K562 (cell line): ENCODE results near the gene WT1. TPM values are rescaled to one million over a fixed set of nuclear protein-coding genes. Genes with fewer than 3 reads are reported as not detected.

Experiments used
- ATAC-seq: fragments of 200-7000 bp; cut with Tn5 transposase; 3 replicates; pipeline ENCODE4 v1.9.1; 2020; ENCODE audit warnings: moderate library complexity
- BruUV-seq: library from RNA; stranded (reverse); fragments of 400-500 nt; replicated peaks from 2 replicates; lab custom pipeline; 2021; lab: Mats Ljungman, UMichigan
- CTCF ChIA-PET: fragments of 300-600 bp; formaldehyde crosslinking; extraction: SDS; loops from one replicate; lab custom pipeline; 2021; ENCODE audit warnings: low intra/inter-chr PET ratio; lab: Yijun Ruan, JAX
- POLR2A ChIA-PET: fragments of 300-600, 350-650 bp; sonication (Branson Sonifier 250); formaldehyde crosslinking; extraction: SDS; loops from one replicate; lab custom pipeline; 2021; ENCODE audit warnings: antibody characterized with exemption, inconsistent platforms; lab: Yijun Ruan, JAX
- DNase-seq, 4 experiments: peaks; one replicate each; pipeline versions ENCODE4 v3.0.0 to v3.0.0-alpha.2; 2011 to 2018; ENCODE audit warnings: low spot score in 3 of 4, mixed read lengths in 3 of 4; ENCODE audit errors: extremely low read depth in 1 of 4
- FAIRE-seq: peaks from 2 replicates; lab custom pipeline; 2011; peaks lifted over from hg19 to GRCh38; lab: Jason Lieb, UNC
- H2AFZ ChIP-seq: 2 replicates; pipeline ENCODE4 v1.6.0; 2011; ENCODE audit warnings: low read depth, low read length, control low read depth, inconsistent platforms
- H3K27ac ChIP-seq: fragments of 200-600 bp; 3 replicates; pipeline ENCODE4 v1.8.0; 2011; ENCODE audit warnings: low read depth, mild to moderate bottlenecking, control low read depth, inconsistent platforms, low read length, moderate library complexity, mixed read lengths; ENCODE audit errors: extremely low read depth
- H3K27me3 ChIP-seq, 2 experiments: fragments of 300-600 bp in 1 of 2; 2 replicates in 1 of 2; 3 replicates in 1 of 2; pipeline versions ENCODE4 v1.6.0 to v1.8.0; 2011; ENCODE audit warnings: inconsistent platforms in 2 of 2, low read length in 2 of 2, mild to moderate bottlenecking in 1 of 2, mixed read lengths in 1 of 2, moderate library complexity in 1 of 2; ENCODE audit not compliant: control insufficient read depth in 2 of 2, insufficient read depth in 2 of 2
- H3K36me3 ChIP-seq: fragments of 300-600 bp; 3 replicates; pipeline ENCODE4 v1.8.0; 2011; ENCODE audit warnings: mild to moderate bottlenecking, low read length, inconsistent platforms; ENCODE audit not compliant: control insufficient read depth, insufficient read depth
- H3K4me1 ChIP-seq, 2 experiments: fragments of 200-600 bp in 1 of 2; replicated peaks in 1 of 2; 2 replicates in 1 of 2; 3 replicates in 1 of 2; pipeline versions ENCODE4 v1.5.1 to v1.8.0; 2011; ENCODE audit warnings: inconsistent platforms in 2 of 2, low read length in 2 of 2, mild to moderate bottlenecking in 1 of 2, mixed read lengths in 1 of 2, moderate library complexity in 1 of 2; ENCODE audit not compliant: control insufficient read depth in 2 of 2, insufficient read depth in 2 of 2
- H3K4me2 ChIP-seq: 2 replicates; pipeline ENCODE4 v1.6.1; 2011; ENCODE audit warnings: low read length, control low read depth, inconsistent platforms, mixed read lengths; ENCODE audit not compliant: insufficient read depth
- H3K4me3 ChIP-seq: fragments of 200-600 bp; sonication (generic), shearing (Covaris generic); 2 replicates; pipeline ENCODE4 v1.5.1; 2016; ENCODE audit warnings: control low read depth, inconsistent platforms
- H3K79me2 ChIP-seq: fragments of 200-600 bp; 3 replicates; pipeline ENCODE4 v1.8.0; 2011; ENCODE audit warnings: low read length, inconsistent platforms; ENCODE audit not compliant: control insufficient read depth, insufficient read depth
- H3K9ac ChIP-seq, 2 experiments: 2 replicates each; pipeline versions ENCODE4 v1.6.0 to v1.6.1; 2011; ENCODE audit warnings: low read depth in 2 of 2, low read length in 2 of 2, control low read depth in 1 of 2, inconsistent platforms in 1 of 2, mild to moderate bottlenecking in 1 of 2, mixed read lengths in 1 of 2; ENCODE audit not compliant: insufficient read depth in 1 of 2
- H3K9me1 ChIP-seq: one replicate; pipeline ENCODE4 v1.6.0; 2011; ENCODE audit warnings: inconsistent platforms, mild to moderate bottlenecking, low read length, moderate library complexity; ENCODE audit not compliant: control insufficient read depth, insufficient read depth
- H3K9me3 ChIP-seq: replicated peaks from 2 replicates; pipeline ENCODE4 v1.5.1; 2011; ENCODE audit warnings: low read depth, low read length, inconsistent platforms; ENCODE audit not compliant: control insufficient read depth, insufficient read depth
- H4K20me1 ChIP-seq: replicated peaks from 2 replicates; pipeline ENCODE4 v1.6.1; 2011; ENCODE audit warnings: low read length, inconsistent platforms, mixed read lengths; ENCODE audit not compliant: control insufficient read depth, insufficient read depth
- ATF7 ChIP-seq: fragments of 450-650 bp; IDR thresholded peaks from 2 replicates; pipeline ENCODE4 v1.7.1; 2014; ENCODE audit warnings: mild to moderate bottlenecking, moderate library complexity
- CXXC5 ChIP-seq: fragments of 250-450 bp; sonication (Bioruptor Pico); IDR thresholded peaks from 2 replicates; pipeline ENCODE4 v1.8.0; 2022; ENCODE audit warnings: inconsistent platforms, mild to moderate bottlenecking, moderate library complexity
- DMBX1 ChIP-seq: fragments of 250-450 bp; sonication (Bioruptor Pico); IDR thresholded peaks from 2 replicates; pipeline ENCODE4 v1.8.0; 2022; ENCODE audit warnings: inconsistent platforms, mild to moderate bottlenecking, moderate library complexity, borderline replicate concordance
- EP300 ChIP-seq: IDR thresholded peaks from 2 replicates; pipeline ENCODE4 v1.6.1; 2012; ENCODE audit warnings: low read length, improper control_type of control experiment
- FOXK2 ChIP-seq, 2 experiments: fragments of 450-650 bp; IDR thresholded peaks in 1 of 2; conservative IDR thresholded peaks in 1 of 2; 2 replicates each; pipeline ENCODE4 v1.6.1; 2016; ENCODE audit warnings: low read depth in 2 of 2, mild to moderate bottlenecking in 1 of 2
- ILK ChIP-seq: fragments of 450-650 bp; IDR thresholded peaks from 2 replicates; pipeline ENCODE4 v1.6.1; 2016; ENCODE audit warnings: missing genetic modification characterization, low read depth, mild to moderate bottlenecking, missing compliant biosample characterization, moderate library complexity, borderline replicate concordance
- JUND ChIP-seq, 2 experiments: IDR thresholded peaks; 2 replicates in 1 of 2; 3 replicates in 1 of 2; pipeline ENCODE4 v1.6.1; 2011; ENCODE audit warnings: borderline replicate concordance in 2 of 2, low read depth in 2 of 2, low read length in 2 of 2, improper control_type of control experiment in 1 of 2, missing biosample characterization in 1 of 2, missing genetic modification characterization in 1 of 2, missing genetic modification reagents in 1 of 2
- POLR2AphosphoS2 ChIP-seq: IDR thresholded peaks from 2 replicates; pipeline ENCODE4 v1.6.1; 2012; ENCODE audit warnings: low read length, improper control_type of control experiment
- SIRT6 ChIP-seq: IDR thresholded peaks from one replicate; pipeline ENCODE4 v1.6.1; 2012; ENCODE audit warnings: low read depth, mild to moderate bottlenecking, control low read depth, inconsistent platforms, low read length, moderate library complexity
- TFAP4 ChIP-seq: sonication (generic); formaldehyde crosslinking; IDR thresholded peaks from 2 replicates; pipeline ENCODE4 v1.8.0; 2022; ENCODE audit warnings: missing genetic modification reagents, mild to moderate bottlenecking, moderate library complexity, borderline replicate concordance
- ZFPM2 ChIP-seq: fragments of 250-450 bp; sonication (Bioruptor Pico); IDR thresholded peaks from 2 replicates; pipeline ENCODE4 v1.5.1; 2022; ENCODE audit warnings: mild to moderate bottlenecking
- ZNF184 ChIP-seq: sonication (generic); formaldehyde crosslinking; IDR thresholded peaks from 2 replicates; pipeline ENCODE4 v1.5.0; 2020; ENCODE audit warnings: missing genetic modification reagents
- ZNF592 ChIP-seq: fragments of 450-650 bp; IDR thresholded peaks from 2 replicates; pipeline ENCODE4 v1.6.1; 2017; ENCODE audit warnings: antibody characterized with exemption, mild to moderate bottlenecking
- ZNF77 ChIP-seq: fragments of 250-450 bp; sonication (Bioruptor Pico); IDR thresholded peaks from 2 replicates; pipeline ENCODE4 v1.5.0; 2020
- WGBS: fragments of 100-300 bp; shearing (Covaris generic); methylation state at CpG from one replicate; pipeline ENCODE4 v1.1.6; 2016; ENCODE audit warnings: low coverage, mixed read lengths; ENCODE audit not compliant: insufficient coverage; ENCODE audit errors: missing lambda C conversion rate; 5-methylcytosine and 5-hydroxymethylcytosine counted together
- in situ Hi-C: fragments of 300-500 bp; cut with MboI; formaldehyde crosslinking; loops from 4 replicates; pipeline ENCODE4 v1.15.0; 2018; ENCODE audit warnings: inconsistent platforms, mixed read lengths
- intact Hi-C: fragments of 100-400 bp; cut with micrococcal nuclease; formaldehyde crosslinking; loops from 2 replicates; pipeline ENCODE4 v1.14.2; 2022
- polyA plus RNA-seq, 8 experiments: library from polyadenylated mRNA; depleted of rRNA in 4 of 8; stranded (reverse) in 5 of 8; unstranded in 3 of 8; fragments of >200 nt; fragmentation: Nextera tagmentation in 2 of 8; fragmentation: Illumina TruSeq in 1 of 8; extraction: Ambion mirVana in 2 of 8; extraction: Trizol in 1 of 8; gene quantifications; 2 replicates each; pipeline versions ENCODE4 v1.2.1 to v1.2.3, GENCODE V29; 2011 to 2014; ENCODE audit warnings: inconsistent platforms in 1 of 8, missing spikeins in 1 of 8
- total RNA-seq, 7 experiments: library from RNA; depleted of rRNA in 6 of 7; stranded (reverse); fragments of >200 nt in 6 of 7; fragmentation: Illumina TruSeq in 2 of 7; extraction: Trizol in 2 of 7; gene quantifications; 2 replicates each; pipeline versions ENCODE4 v1.2.1 to v1.2.3, GENCODE V29; 2011 to 2021; ENCODE audit warnings: low replicate concordance in 1 of 7

WT1 gene
- total and polyA plus RNA-seq, 9 of the 15 experiments (the other 6 are each of a cell fraction or from before 2014, with no cell fraction given), result 7.1 to 33.8 (median 19.4) TPM

GRCh38 chr11:32386770-32387377 lies 48.5 kb downstream of the WT1 start (continued):
- no peak for TF ChIP-seq ZNF184
- peak; percentile 83 for TF ChIP-seq ATF7
- no peak for TF ChIP-seq ILK (tag)
- no peak for TF ChIP-seq POLR2AphosphoS2

- ATAC-seq (peak; percentile 86), DNase-seq (peak; percentile 53 to 68 (median 60)), FAIRE-seq (no peak)
- ChIA-PET POLR2A (interaction anchor here (0.6 to 1.9 kb wide), 5 partner anchors 9 to 776 kb away, joined by 3 to 7 read pairs (median 3); partner anchors contain the start of gene CSTF3), CTCF (interaction anchor here (0.6 to 1.2 kb wide), 2 partner anchors 405 to 407 kb away, joined by 3 read pairs; no protein-coding TSS in a partner anchor)
- peaks cover 64% of the 10 kb centered on the region for H3K36me3 ChIP-seq
- H3K9ac ChIP-seq, result no peak overlapping the region
- no peaks in the 10 kb centered on the region for H3K9me3 ChIP-seq
- H3K9me1 ChIP-seq, result no peaks in the 10 kb centered on the region
- intact Hi-C loops, result loop anchor here (1.0 to 2.0 kb wide), 3 partner anchors 35 to 177 kb away; partner anchors contain the start of gene WT1
- no peak overlapping the region for H2AFZ ChIP-seq
- 33% methylated on average over 2 of the region's 2 CpGs for WGBS
- in situ Hi-C loops, result loop anchor here (10.0 kb wide), 1 partner anchor 199 kb away; the partner anchor contains the start of gene EIF3M
- no peaks in the 10 kb centered on the region for H3K79me2 ChIP-seq
- H3K4me1 ChIP-seq, result peaks cover 4 to 30% of the 10 kb centered on the region in 2 experiments
- H3K4me3 ChIP-seq, result no peak overlapping the region
- no peaks in the 10 kb centered on the region for H4K20me1 ChIP-seq
- peak overlapping the region; percentile 11; the same call in 1 of the 2 replicates for H3K4me2 ChIP-seq
- no TSS peak for BruUV-seq
- no peaks in the 10 kb centered on the region for H3K27me3 ChIP-seq
- H3K27ac ChIP-seq, result peak overlapping the region; percentile 59
- TF ChIP-seq DMBX1 (CRISPR knock-in tag) (0 out of 2 replicates have a peak, but pooled peaks have one; percentile 68), EP300 (peak; percentile 5; the same call in 1 of the 2 replicates), ZNF592 (peak; percentile 34; the same call in 1 of the 2 replicates), SIRT6 (no peak), JUND (IDR thresholded peaks at IDR 0.05; ENCODE audit: borderline replicate concordance, low read depth, low read length) (peak; percentile 74), JUND (tag; IDR thresholded peaks at IDR 0.05; ENCODE audit: borderline replicate concordance, low read depth, low read length) (peak; percentile 71; the same call in 1 of the 3 replicates), FOXK2 (conservative IDR thresholded peaks at IDR 0.05 in 1 of 2, IDR thresholded peaks at IDR 0.05 in 1 of 2; ENCODE audit: low read depth in 2 of 2) (peak; percentile 47 to 73; a peak in 2 of 4 replicates), ZFPM2 (CRISPR knock-in tag) (no peak), ZNF77 (CRISPR knock-in tag) (no peak), TFAP4 (0 out of 2 replicates have a peak, but pooled peaks have one; percentile 11), CXXC5 (CRISPR knock-in tag) (peak; percentile 17; the same call in 1 of the 2 replicates)
These were observed 49.3 kb downstream of the WT1 start for GRCh38 chr11:32385998-32386397.
